Measurements from ENCODE around the gene SRRM2.

Gene SRRM2

DNA sequence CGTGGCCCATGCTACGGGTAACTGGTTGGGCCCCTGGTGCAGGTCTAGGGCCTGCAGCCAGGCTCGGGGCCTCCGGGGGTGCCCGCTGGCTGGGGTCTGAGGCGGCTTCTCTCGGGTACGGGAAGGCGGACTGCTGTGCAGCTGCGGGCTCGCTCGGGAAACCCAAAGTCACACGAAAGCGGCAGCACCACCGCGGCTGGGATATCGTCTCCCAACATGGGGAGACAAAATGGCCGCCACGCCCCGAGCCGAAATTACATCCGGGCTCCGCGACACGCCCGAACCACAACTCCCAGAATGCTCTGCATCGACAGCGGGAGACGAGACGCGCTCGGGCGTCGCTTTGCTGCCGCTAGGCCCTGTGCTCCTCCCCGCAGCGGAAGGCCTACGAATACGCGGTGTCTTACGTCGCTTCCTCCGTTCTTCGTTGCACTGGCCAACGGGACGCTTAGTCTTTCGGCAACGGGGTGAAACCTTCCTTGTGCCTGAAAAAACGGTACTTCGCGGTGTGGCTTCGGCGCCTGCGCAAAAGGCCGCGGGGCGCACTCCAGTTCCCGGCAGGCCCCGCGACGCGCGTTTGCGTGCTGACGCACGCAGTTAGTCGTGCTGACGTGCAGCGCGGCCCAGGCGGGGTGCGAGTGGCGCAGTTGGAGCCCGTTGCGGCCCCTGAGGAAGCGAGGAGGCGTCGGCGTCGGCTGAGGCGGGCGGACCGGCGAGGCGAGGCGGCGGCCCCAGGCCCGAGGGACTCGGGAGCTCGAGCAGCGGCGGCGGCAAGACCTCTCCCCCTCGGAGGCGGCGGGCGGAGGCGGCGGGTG, at the start of gene SRRM2:
SRRM2 (plus strand) TSS at position 604 of the 815 bp plus-strand sequence. CDS start 3,727 bp downstream, outside the sequence.
- peak; percentile 96 for DNase-seq

GRCh38 chr16:2702871-2703745, 49.3 kb upstream of the SRRM2 start:
- DNase-seq, result no peak

GRCh38 chr16:2704166-2704982, 48.1 kb upstream of the SRRM2 start:
- no peak for DNase-seq

DNA sequence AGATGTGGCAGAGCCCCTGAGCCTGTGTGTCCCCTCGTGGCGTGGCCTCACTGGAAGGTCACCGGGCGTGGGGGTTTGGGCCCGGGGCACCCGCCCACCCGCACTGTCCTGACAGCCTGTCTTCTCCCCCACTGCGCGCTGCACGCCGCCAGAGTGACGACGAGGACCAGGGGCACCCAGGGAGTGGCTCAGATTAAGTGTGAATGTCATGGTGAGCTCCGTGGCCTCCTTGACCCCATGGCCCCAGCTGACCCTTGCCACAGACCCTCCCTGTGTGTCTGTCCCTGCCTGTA, 47.5 kb upstream of the SRRM2 start:
- DNase-seq, result no peak

DNA sequence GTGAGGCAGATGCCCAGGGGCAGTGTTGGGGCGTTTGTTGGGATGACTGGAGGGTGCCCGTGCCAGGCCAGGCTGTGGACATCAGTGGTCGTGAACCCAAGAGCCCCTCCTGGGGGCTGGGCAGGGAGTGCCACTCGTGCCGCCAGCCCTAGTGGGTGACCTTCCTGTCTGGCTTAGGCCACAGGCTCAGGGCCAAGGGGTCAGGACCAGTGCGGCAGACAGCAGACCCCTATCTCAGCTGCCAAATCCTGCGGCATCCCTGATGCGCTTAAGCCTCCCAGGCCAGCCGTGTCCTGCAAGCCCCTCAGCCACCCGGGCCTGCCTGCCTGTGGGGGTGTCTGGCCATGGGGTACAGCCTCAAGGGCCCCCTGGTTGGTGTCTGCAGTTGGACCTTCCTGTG, 47.1 kb upstream of the SRRM2 start:
- no peak for DNase-seq

DNA sequence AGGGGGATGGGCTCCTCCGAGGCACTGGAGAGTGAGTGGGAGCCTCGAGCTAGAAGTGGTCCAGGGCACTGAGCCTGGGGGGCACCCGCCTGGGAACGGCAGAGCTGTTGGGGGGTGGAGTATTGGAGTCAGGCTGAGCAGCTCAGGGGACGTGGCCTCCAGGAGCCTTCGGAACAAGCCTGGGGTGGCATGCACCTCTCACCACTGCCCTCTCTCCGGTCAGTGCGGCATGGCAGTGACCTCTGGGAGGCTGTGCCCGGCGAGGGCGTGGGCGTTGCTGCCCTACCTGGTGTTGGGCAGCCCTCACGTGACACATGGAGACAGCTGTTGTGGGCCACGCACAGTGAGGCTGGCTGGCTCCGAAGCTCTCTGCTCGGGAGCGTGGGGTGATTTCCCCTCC, 46.4 kb upstream of the SRRM2 start:
- DNase-seq, result no peak

GRCh38 chr16:2706611-2707311, 45.7 kb upstream of the SRRM2 start:
- no peak for DNase-seq

DNA sequence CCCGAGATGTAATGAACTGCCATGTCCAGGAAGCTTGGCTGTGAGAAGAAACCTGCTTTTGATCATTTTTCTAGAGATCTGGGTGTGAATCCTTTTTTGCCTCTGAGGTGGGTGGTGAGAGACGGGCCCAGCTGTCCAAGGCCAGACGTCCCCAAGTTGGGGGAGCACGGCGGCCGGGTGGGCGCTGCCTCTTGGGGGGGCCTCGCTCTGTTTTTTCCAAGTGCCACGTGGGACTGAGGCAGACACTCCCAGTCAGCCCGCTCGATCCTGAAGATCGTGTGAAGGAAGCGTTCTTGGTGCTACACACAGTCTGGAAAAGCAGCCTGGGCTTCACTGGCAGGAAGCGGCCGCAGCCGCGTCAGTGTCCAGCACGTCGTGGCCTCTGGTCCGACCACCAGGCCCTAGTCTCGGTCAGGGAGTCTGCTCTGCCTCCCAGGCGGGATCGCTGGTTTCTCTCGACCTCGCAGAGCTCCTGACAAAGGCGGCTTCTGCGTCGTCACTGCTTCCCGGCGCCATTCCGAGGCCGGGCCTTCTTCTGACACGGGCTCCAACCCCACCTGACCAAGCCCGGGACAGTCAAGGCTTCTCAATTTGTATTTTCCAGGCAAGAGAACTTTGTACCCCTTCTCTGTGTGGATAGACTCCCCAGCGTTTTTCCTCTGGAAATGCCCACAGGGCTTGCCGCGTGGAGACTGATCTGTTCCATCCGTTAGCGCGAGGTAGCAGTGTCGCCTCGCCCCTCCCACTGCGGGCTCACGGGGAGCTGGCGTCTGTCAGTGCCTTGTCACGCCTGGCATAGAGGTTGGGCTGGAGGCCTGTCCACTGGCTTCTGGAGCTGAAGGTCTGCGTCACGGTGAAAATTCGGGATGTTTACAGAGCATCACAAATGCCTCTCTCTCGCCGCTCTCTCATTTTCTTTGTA, 44.8 kb upstream of the SRRM2 start:
- no peak for DNase-seq

DNA sequence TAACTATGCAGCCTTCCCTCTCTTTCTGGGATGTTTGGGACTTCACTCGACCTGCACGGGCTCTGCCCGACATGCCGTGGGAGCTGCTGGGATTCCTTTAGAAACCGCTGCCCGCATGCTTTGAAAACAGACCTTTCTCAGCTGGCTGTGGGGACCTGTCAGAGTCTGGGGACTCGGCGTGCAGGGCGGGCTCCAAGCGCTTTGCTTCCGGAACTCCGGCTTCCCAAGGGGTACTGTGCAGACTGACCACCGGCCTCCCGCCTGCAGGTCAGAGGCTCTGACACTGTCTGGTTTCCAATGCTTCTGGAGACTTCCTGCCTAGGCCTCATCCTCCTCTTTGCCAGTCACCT, 44.2 kb upstream of the SRRM2 start:
- no peak for DNase-seq

DNA sequence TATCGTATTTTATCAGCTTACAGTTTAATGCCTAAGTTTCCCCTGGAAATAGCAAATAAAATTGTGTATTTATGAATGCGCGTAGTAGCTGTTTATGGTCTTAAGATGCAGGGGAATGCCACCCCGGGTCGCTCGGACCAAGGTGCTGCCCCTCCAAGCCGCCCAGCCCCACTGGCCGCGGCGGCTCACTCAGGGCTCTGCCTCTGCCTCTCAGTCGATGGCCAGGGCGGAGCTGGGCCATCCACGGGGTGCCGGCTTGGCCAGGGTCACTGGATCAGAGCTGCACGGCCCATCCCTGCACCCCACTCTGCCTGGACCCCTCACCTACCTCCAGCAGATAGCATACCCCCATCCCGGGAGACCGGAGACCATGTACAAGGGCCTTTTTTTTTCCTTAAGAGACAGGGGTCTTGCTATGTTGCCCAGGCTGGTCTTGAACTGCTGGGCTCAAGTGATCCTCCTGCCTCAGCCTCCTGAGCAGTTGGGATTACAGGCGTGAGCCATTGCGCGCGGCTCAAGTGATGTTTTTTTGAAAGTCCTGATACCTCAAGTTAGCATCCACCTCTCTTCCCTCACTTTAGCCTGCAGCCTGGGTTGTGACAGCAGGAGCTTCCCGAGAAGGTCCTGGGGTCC, 43.4 kb upstream of the SRRM2 start:
- DNase-seq, result no peak

DNA sequence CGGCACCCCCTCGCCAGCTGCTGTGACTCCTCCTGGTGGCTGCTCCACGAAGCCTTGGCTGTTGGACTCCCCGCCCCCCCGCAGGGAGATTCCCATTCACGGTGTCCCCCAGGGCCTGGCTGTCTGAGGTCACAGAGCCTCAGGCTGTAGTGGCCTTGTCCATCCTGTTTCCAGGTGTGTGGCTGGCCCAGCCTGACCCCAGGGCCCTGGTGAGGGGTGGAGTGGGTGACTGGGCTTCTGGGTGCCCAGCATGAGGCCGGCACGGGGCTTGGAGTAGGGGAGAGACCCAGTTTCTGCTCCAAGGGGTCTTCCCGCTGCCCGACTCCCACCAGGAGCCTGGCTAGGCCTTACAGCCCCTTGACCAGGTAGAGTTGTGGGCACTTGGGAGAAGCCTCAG, 42.9 kb upstream of the SRRM2 start:
- no peak for DNase-seq

DNA sequence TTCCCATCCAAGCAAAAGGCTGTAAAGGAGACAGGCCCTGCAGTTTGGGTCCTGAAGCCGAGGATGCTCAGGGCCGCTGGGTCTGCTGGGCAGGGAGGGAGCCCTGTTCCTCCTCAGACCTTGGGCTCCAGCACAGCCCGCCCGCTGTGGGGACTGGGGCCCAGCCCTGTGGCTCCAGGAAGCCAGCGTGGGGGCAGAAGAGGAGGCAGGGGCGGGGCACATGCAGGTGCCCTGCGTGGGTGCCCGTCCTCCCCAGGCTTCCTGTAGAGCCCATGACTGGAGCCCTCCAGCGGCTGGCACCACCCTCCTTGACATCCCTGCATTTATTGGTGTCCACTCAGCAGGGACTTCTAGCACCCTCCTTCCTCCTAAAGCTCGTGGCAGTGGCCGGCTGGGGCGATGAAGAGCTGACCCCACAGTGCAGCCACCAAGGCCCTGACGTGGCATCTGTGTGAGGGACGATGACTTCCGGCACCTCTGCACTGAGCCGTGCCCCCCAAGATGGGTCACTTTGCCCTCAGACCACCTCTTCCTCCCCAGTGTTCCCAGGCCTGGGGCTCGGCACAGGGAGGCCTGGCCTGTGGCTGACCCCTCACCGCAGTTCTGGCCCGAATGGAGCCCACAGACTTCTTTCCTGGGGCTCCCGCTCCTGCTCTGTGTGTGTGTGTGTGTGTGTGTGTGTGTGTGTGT, 42.3 kb upstream of the SRRM2 start:
- DNase-seq, result no peak

- DNase-seq, result no peak
Observed at GRCh38 chr16:2710711-2711231, 41.7 kb upstream of the SRRM2 start.

DNA sequence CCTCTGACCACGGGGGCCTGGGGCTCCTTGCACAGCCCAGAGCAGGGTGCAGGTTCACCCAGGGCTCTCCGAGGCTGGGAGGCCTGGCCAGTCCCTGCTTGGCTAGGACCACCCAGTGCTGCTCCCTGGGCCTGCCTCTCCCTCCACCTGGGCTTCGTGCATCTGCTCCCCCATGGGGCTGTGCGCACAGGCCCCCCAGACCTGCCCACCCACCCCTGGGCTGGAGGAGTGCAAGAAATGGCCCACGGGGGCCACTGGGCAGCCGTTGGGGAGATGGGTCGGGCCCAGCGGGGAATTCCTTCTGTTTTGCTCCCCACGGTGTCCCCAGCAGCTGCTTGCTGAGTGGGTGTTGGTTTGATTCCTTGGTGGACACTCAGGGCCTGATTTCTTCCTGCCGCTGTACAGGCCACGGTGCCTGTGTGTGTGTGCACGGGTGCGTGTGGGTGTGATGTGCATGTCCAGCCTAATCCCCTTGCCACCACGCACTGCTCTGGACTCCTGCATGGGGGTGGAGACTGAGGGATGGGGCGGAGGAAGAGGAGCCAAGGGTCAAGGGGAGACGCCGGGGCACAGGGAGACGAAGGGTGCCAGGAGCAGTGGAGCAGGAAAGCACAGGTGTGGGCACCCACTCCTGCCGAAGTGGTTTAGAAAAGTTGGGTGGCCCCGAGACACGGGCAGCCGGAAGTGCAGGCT, 40.9 kb upstream of the SRRM2 start:
- DNase-seq, result no peak

- no peak for DNase-seq
Observed at GRCh38 chr16:2712063-2712441, 40.4 kb upstream of the SRRM2 start.

DNA sequence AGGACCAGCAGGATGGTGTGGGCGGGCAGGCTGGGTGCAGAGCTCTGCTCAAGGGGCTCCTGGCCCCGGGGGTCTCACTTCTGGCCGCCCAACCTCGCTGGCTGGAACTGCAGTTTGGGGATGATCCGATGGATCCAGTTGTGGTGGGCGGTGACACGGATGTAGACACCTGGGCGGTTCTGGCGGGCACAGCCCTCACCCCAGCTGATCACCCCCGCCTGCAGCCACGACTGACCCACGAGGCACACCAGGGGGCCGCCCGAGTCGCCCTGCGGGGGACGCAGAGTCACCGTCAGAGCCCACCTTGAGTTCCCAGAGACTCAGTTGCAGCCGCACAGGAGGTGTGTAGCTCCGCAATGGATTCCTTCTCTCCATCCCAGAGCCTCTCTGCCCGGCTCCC, 39.9 kb upstream of the SRRM2 start:
- DNase-seq, result no peak

DNA sequence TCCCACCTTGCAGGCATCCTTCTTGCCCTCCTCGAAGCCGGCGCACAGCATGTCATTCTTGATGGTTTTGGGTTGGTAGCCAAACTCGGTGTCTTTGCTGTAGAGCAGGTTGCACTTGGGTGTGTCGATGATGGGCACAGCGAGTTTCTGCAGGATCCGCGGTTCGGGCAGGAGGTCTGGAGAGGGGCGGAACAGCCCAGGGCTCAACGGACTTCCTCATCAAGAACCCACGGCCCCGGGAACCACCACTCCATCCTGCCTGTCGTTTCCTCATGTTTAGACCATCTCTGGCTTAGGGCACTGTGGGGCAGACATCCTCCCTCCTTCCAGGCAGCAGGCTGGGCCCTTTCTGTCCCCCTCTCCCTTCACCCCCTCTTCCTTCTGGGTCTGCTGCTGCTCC, 38.9 kb upstream of the SRRM2 start:
- no peak for DNase-seq

- DNase-seq, result no peak
Observed at GRCh38 chr16:2713985-2714774, 38.3 kb upstream of the SRRM2 start.

DNA sequence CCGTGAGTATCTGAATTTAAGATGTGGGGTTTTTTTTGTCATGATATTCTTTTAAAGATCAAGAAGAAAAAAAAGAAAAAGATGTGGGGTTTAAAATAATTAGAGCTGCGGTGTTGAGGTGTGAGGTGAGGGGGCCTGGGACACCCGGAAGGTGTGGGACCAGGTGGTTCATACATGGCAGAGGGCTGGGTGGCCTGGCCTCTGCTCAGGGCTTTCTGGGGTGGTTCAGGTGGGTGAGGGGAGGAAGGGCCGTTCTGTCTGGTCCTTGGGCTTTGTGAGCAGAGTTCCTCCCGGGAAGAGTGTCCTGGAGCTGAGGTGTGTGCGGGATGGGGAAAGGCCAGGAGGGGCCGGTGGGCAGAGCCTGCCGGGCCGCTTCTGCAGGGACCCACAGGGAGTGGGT, 37.4 kb upstream of the SRRM2 start:
- DNase-seq, result no peak

Data from CD4-positive, alpha-beta T cell treated with Interleukin-17A for 1 hour (primary cell).